ENCODE results near the gene TMEM161A.

DNA sequence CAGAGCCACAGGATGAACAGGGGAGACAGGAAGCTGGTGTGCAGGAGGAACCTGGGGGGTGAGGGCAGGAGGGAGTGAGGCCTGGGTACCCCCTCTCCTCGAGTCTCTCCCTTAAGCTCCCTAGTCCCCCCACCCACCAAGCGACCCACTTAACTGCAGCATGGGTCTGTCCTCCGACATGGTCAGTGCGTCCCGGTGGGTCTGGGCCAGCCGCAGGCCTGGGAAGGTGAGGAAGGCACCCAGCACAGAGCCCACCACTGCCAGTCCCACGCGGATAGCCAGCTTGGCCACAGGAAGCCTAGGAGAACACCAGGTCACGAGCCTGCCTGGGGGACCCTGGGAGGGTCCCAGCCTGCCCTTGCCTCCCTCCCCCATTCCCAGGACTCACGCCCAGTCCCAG is 16.9 kb downstream of the TMEM161A start:
- TF ChIP-seq, protein P1, sequence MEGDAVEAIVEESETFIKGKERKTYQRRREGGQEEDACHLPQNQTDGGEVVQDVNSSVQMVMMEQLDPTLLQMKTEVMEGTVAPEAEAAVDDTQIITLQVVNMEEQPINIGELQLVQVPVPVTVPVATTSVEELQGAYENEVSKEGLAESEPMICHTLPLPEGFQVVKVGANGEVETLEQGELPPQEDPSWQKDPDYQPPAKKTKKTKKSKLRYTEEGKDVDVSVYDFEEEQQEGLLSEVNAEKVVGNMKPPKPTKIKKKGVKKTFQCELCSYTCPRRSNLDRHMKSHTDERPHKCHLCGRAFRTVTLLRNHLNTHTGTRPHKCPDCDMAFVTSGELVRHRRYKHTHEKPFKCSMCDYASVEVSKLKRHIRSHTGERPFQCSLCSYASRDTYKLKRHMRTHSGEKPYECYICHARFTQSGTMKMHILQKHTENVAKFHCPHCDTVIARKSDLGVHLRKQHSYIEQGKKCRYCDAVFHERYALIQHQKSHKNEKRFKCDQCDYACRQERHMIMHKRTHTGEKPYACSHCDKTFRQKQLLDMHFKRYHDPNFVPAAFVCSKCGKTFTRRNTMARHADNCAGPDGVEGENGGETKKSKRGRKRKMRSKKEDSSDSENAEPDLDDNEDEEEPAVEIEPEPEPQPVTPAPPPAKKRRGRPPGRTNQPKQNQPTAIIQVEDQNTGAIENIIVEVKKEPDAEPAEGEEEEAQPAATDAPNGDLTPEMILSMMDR (IDR thresholded peaks at IDR 0.05) = no peak
- TF ChIP-seq EZH2 (IDR thresholded peaks at IDR 0.05; ENCODE audit: borderline replicate concordance, insufficient read depth, low read depth, low read length, poor library complexity, severe bottlenecking) = no peak
